Erythroblast (primary cell): ENCODE results near the gene INO80E.

Source experiments
- GATA1 ChIP-seq: IDR thresholded peaks from 2 replicates; pipeline ENCODE4 v1.6.1; 2011; ENCODE audit warnings: low read depth, mild to moderate bottlenecking, control low read depth, low read length, moderate library complexity
- POLR2A ChIP-seq: IDR thresholded peaks from 2 replicates; pipeline ENCODE4 v1.6.1; 2011; ENCODE audit warnings: mild to moderate bottlenecking, low read length

GRCh38 chr16:30023586-30023985, 27.5 kb downstream of the INO80E start:
- no peak for TF ChIP-seq POLR2A
- TF ChIP-seq GATA1: no peak
